Dendritic cell treated with granulocyte-macrophage colony-stimulating factor and Interleukin-4, amounts not matched to agents 40 ng/mL and 50 ng/mL, for 4 days (primary cell): ENCODE measurements around the gene CFAP61.

Source experiments
- H3K27ac Mint-ChIP-seq: one replicate; pipeline ENCODE4 v1.8.0; 2022; ENCODE audit warnings: mild to moderate bottlenecking, mixed read lengths
- H3K27me3 Mint-ChIP-seq: one replicate; pipeline ENCODE4 v1.8.0; 2022; ENCODE audit warnings: mild to moderate bottlenecking, mixed read lengths
- H3K36me3 Mint-ChIP-seq: one replicate; pipeline ENCODE4 v1.8.0; 2022; ENCODE audit warnings: low read depth, mixed read lengths
- H3K4me1 Mint-ChIP-seq: one replicate; pipeline ENCODE4 v1.8.0; 2022; ENCODE audit warnings: low read depth, mixed read lengths
- H3K4me3 Mint-ChIP-seq: one replicate; pipeline ENCODE4 v1.8.0; 2022; ENCODE audit warnings: mild to moderate bottlenecking, moderate library complexity, mixed read lengths
- H3K9me3 Mint-ChIP-seq: one replicate; pipeline ENCODE4 v1.8.0; 2022; ENCODE audit warnings: mixed read lengths
- intact Hi-C: fragments of 100-400 bp; cut with micrococcal nuclease; formaldehyde crosslinking; loops from one replicate; pipeline ENCODE4 v1.15.0; 2022

The CFAP61 gene

DNA sequence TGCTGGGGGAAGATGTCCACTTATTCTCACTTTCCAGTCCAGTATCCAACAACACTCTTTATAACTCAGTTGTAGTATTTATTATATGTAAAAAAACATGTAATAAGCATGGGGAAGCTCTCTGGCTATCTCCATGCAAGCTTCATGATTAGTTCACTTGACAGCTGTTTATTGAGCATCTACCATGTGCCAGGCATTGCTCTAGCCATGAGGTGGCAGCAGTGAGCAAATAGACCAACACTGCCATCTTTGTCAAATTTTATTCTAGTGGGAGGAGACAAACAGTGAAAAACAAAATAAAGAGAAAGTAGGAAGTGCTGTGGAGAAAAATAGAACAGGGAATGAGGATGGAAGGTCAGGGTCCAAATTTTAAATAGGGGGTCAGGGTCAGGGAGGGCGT, 131.8 kb downstream of the CFAP61 start:
- Mint-ChIP-seq H3K9me3 (no peaks in the 10 kb centered on the region), H3K4me1 (peaks cover 10% of the 10 kb centered on the region), H3K27me3 (peaks cover 6% of the 10 kb centered on the region), H3K4me3 (no peak overlapping the region), H3K27ac (no peak overlapping the region), H3K36me3 (no peaks in the 10 kb centered on the region)
- intact Hi-C loops: loop anchor here (2.0 to 5.0 kb wide), 3 partner anchors 53 to 383 kb away; no protein-coding TSS in a partner anchor

GRCh38 chr20:20184706-20185105, 132.4 kb downstream of the CFAP61 start:
- intact Hi-C loops: loop anchor here (2.0 to 5.0 kb wide), 3 partner anchors 52 to 383 kb away; no protein-coding TSS in a partner anchor
- Mint-ChIP-seq H3K27ac (no peak overlapping the region), H3K36me3 (no peaks in the 10 kb centered on the region), H3K27me3 (peaks cover 3% of the 10 kb centered on the region), H3K9me3 (no peaks in the 10 kb centered on the region), H3K4me3 (no peak overlapping the region), H3K4me1 (peaks cover 10% of the 10 kb centered on the region)

DNA sequence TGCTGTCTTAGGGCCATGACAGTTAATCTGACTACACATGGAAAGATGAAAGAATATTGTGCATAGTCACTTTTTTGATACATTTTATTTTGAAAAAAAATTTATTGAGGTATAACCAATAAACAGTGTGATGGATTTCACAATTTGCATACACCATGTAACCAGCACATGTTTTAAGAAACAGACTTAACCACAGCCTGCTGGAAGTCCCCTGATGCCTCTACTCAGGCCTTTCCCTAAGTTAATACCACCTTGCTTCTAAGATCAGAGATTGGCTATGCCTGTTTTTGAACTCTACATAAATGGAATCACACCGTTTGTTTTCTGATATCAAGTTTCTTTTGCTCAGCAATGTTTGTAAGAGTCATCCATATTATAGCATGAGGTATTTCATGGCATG, 136.3 kb downstream of the CFAP61 start:
- intact Hi-C loops: no loop called here
- H3K4me1 Mint-ChIP-seq: peaks cover 10% of the 10 kb centered on the region
- no peak overlapping the region for H3K4me3 Mint-ChIP-seq
- H3K9me3 Mint-ChIP-seq: no peaks in the 10 kb centered on the region
- no peak overlapping the region for H3K27ac Mint-ChIP-seq
- peaks cover 8% of the 10 kb centered on the region for H3K27me3 Mint-ChIP-seq
- H3K36me3 Mint-ChIP-seq: no peaks in the 10 kb centered on the region

- H3K27me3 Mint-ChIP-seq: peaks cover 18% of the 10 kb centered on the region
- H3K9me3 Mint-ChIP-seq: no peaks in the 10 kb centered on the region
- no peak overlapping the region for H3K27ac Mint-ChIP-seq
- intact Hi-C loops: no loop called here
- H3K4me3 Mint-ChIP-seq: no peak overlapping the region
- H3K36me3 Mint-ChIP-seq: no peaks in the 10 kb centered on the region
- H3K4me1 Mint-ChIP-seq: no peaks in the 10 kb centered on the region
These were observed 140.0 kb downstream of the CFAP61 start for GRCh38 chr20:20192366-20192765.

GRCh38 chr20:20195021-20195705, 142.8 kb downstream of the CFAP61 start:
- H3K9me3 Mint-ChIP-seq: no peaks in the 10 kb centered on the region
- no peaks in the 10 kb centered on the region for H3K4me1 Mint-ChIP-seq
- H3K27me3 Mint-ChIP-seq: peaks cover 18% of the 10 kb centered on the region
- no peak overlapping the region for H3K27ac Mint-ChIP-seq
- H3K36me3 Mint-ChIP-seq: no peaks in the 10 kb centered on the region
- intact Hi-C loops: no loop called here
- no peak overlapping the region for H3K4me3 Mint-ChIP-seq

- H3K27ac Mint-ChIP-seq: no peak overlapping the region
- H3K4me3 Mint-ChIP-seq: no peak overlapping the region
- peaks cover 18% of the 10 kb centered on the region for H3K27me3 Mint-ChIP-seq
- peaks cover 7% of the 10 kb centered on the region for H3K4me1 Mint-ChIP-seq
- intact Hi-C loops: no loop called here
- no peaks in the 10 kb centered on the region for H3K36me3 Mint-ChIP-seq
- no peaks in the 10 kb centered on the region for H3K9me3 Mint-ChIP-seq
These were observed 144.3 kb downstream of the CFAP61 start for GRCh38 chr20:20196610-20197009.

DNA sequence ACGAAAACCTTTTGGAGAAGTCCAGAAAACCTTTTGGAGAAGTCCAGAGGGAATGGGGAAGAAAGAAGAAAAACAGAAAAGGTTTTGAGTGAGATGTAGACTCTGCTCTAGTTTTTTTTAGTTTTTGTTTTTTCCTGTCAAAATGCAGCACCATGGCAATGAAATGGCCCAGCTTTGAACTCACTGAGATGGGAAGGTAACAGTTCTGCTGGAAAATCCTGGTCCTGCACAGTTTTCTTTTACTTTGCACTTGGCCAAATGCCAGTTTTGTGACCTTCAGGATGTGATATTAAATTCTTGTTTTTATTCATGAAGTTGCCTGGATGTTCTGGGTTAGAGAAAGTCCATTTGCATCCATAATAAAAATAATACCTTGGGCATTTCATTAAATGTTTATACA, 145.7 kb downstream of the CFAP61 start:
- Mint-ChIP-seq H3K9me3 (no peaks in the 10 kb centered on the region), H3K27me3 (peaks cover 13% of the 10 kb centered on the region), H3K4me3 (no peak overlapping the region), H3K27ac (no peak overlapping the region), H3K4me1 (peaks cover 7% of the 10 kb centered on the region), H3K36me3 (no peaks in the 10 kb centered on the region)
- intact Hi-C loops: no loop called here

GRCh38 chr20:20199361-20200160, 147.2 kb downstream of the CFAP61 start:
- intact Hi-C loops: no loop called here
- no peaks in the 10 kb centered on the region for H3K9me3 Mint-ChIP-seq
- H3K27ac Mint-ChIP-seq: no peak overlapping the region
- no peaks in the 10 kb centered on the region for H3K36me3 Mint-ChIP-seq
- H3K4me3 Mint-ChIP-seq: no peak overlapping the region
- H3K27me3 Mint-ChIP-seq: peaks cover 9% of the 10 kb centered on the region
- H3K4me1 Mint-ChIP-seq: peaks cover 7% of the 10 kb centered on the region

DNA sequence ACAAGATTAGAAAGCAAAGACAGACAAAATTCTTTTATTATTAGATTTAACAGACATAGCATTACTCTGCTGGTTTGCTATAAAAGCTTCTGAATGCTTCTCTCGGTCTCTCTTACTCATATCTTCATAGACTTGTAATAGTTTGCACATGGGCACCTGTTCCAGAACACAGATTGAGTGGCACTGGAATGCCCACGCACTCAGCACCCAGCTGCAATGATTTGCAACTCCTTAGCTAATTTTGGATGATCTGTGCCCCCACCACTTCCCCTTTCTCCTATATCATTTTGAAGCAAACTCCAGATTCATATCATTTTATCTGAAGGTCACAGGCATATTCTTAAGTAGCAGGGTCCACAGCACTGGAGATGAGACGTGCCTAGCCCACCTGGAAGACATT, 148.8 kb downstream of the CFAP61 start:
- Mint-ChIP-seq H3K4me1 (peaks cover 7% of the 10 kb centered on the region), H3K27me3 (peaks cover 11% of the 10 kb centered on the region), H3K4me3 (no peak overlapping the region), H3K9me3 (no peaks in the 10 kb centered on the region), H3K36me3 (no peaks in the 10 kb centered on the region), H3K27ac (no peak overlapping the region)
- intact Hi-C loops: no loop called here

DNA sequence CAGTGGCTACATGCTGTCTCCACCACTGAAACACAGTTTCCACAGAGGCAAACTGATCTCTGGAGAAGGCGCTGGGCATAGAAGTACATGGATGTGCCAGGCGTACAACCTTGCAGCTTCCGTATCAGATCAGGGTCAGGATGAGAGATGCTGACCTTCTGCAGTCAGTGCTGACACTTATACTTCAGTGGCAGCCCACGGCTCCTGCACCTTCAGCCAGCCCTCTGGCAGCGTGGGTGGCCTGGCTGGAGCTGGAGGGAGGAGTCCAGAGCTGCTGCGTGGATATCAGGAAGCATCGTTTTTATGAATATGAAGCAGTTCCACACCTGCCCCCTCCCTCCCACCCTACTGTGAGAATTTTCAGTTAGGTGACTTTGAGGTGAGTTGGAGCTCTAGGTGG, 149.3 kb downstream of the CFAP61 start:
- H3K4me1 Mint-ChIP-seq: peaks cover 7% of the 10 kb centered on the region
- no peak overlapping the region for H3K4me3 Mint-ChIP-seq
- H3K9me3 Mint-ChIP-seq: no peaks in the 10 kb centered on the region
- no peaks in the 10 kb centered on the region for H3K36me3 Mint-ChIP-seq
- no peak overlapping the region for H3K27ac Mint-ChIP-seq
- H3K27me3 Mint-ChIP-seq: peaks cover 12% of the 10 kb centered on the region
- intact Hi-C loops: no loop called here

DNA sequence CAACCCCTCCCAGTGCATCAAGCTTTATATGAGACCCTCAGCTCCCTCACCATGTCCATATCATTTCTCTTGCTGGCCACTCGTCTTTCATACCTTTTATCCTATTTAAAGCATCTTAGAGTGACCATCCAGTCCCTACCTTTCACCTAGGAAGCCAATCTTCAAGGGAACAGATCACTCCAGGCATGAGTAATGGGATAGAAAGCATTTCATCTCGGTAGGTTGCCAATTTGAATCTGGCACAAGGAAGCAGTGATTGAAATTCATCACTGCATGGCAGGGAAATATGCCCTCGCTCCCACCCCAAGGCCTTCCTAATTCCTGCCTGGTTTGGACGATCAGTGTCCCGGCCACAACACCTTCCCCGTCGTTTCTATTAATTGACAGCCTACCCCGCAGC, 150.4 kb downstream of the CFAP61 start:
- Mint-ChIP-seq H3K4me1 (peaks cover 7% of the 10 kb centered on the region), H3K4me3 (no peak overlapping the region), H3K27me3 (peaks cover 15% of the 10 kb centered on the region), H3K27ac (no peak overlapping the region), H3K36me3 (no peaks in the 10 kb centered on the region), H3K9me3 (no peaks in the 10 kb centered on the region)
- intact Hi-C loops: no loop called here

- peaks cover 17% of the 10 kb centered on the region for H3K27me3 Mint-ChIP-seq
- no peak overlapping the region for H3K4me3 Mint-ChIP-seq
- intact Hi-C loops: no loop called here
- H3K27ac Mint-ChIP-seq: no peak overlapping the region
- H3K9me3 Mint-ChIP-seq: no peaks in the 10 kb centered on the region
- no peaks in the 10 kb centered on the region for H3K36me3 Mint-ChIP-seq
- H3K4me1 Mint-ChIP-seq: peaks cover 7% of the 10 kb centered on the region
These were observed 151.5 kb downstream of the CFAP61 start for GRCh38 chr20:20203784-20204183.

GRCh38 chr20:20204256-20204655, 151.9 kb downstream of the CFAP61 start:
- H3K27ac Mint-ChIP-seq: no peak overlapping the region
- no peaks in the 10 kb centered on the region for H3K9me3 Mint-ChIP-seq
- intact Hi-C loops: no loop called here
- H3K4me3 Mint-ChIP-seq: no peak overlapping the region
- no peaks in the 10 kb centered on the region for H3K36me3 Mint-ChIP-seq
- H3K27me3 Mint-ChIP-seq: peaks cover 17% of the 10 kb centered on the region
- peaks cover 7% of the 10 kb centered on the region for H3K4me1 Mint-ChIP-seq

GRCh38 chr20:20205141-20205861, 153.0 kb downstream of the CFAP61 start:
- Mint-ChIP-seq H3K27me3 (peaks cover 17% of the 10 kb centered on the region), H3K9me3 (no peaks in the 10 kb centered on the region), H3K36me3 (no peaks in the 10 kb centered on the region), H3K27ac (no peak overlapping the region), H3K4me1 (peaks cover 7% of the 10 kb centered on the region), H3K4me3 (no peak overlapping the region)
- intact Hi-C loops: no loop called here
